Measurements from ENCODE around the gene PMEL.
"Not testable (repeated sequence)": the region's sequence is repeated elsewhere in the genome, so short reads cannot be mapped to it uniquely, and the experiment has no call there.

The PMEL gene

GRCh38 chr12:55919032-55919431, 46.8 kb downstream of the PMEL start:
- not testable (repeated sequence) for DNase-seq

DNA sequence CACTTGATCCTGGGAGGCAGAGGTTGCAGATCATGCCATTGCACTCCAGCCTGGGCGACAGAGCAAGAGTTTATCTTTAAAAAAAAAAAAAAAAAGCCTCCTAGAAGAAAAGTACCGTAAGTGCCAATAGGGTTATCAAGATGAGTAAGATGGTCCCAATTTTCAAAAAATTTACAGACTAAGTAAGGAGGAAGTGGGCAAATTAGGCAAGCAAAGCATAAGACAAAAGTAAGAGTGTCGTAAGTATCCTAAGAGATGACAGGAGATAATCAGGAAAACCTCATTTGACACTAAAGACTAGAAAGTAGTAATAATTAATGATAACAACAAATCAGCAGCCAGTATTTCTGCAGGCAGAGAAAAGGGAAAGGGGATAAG, 50.4 kb downstream of the PMEL start:
- no peak for DNase-seq

DNA sequence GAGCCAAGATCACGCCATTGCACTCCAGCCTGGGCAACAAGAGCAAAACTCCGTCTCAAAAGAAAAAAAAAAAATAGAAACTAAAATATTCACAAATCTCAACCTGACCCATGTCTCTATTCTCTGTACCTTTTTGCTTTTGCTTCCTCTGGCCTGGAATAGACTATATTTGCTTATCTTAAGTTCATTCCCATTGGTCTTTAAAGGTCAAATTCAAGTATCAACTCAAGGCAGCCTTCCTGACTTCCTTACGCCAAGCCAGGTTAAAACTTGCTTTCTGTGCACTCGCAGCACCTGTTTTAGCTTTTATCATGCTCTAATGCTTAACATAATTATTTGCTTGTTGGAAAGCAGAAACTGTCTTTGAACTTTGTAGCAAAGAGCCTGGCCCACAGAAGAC, 52.9 kb downstream of the PMEL start:
- no peak for DNase-seq

GRCh38 chr12:55909513-55909884, 56.3 kb downstream of the PMEL start:
- DNase-seq = no peak

- DNase-seq = no peak
Observed at GRCh38 chr12:55908726-55909512, 56.9 kb downstream of the PMEL start.

DNA sequence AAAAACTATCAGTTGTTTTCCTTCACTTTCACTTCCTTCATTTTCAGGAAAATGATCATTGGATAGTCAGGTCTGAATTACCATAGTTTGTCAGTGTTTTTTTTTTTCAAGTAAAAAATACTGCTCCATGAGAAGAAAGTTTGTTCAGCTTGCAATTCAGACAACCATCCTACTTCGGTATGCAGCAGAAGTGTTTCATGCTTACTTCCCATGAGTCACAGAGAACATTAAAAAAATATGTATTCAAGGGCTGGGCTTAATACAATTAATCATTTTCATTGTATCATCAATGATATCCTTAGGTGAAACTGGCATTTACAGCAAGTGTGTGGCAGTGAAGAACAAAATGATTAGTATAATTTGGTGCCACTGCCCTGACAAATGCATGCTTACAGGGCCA, 59.8 kb downstream of the PMEL start:
- DNase-seq = no peak

Data from NCI-H1092 treated with DMSO at 0.1 percent for 48 hours (cell line).